IPS-18a (cell line): Measurements from ENCODE around the gene ITGA4.

Source experiments
- H3K27ac ChIP-seq: one replicate; pipeline ENCODE4 v1.5.1; 2013; ENCODE audit warnings: low read length
- H3K27me3 ChIP-seq: one replicate; pipeline ENCODE4 v1.6.1; 2013; ENCODE audit warnings: mild to moderate bottlenecking, low read length; ENCODE audit not compliant: control insufficient read depth, insufficient read depth
- H3K36me3 ChIP-seq: one replicate; pipeline ENCODE4 v1.6.1; 2013; ENCODE audit warnings: low read depth, low read length; ENCODE audit not compliant: control insufficient read depth
- H3K4me1 ChIP-seq: one replicate; pipeline ENCODE4 v1.6.1; 2013; ENCODE audit warnings: low read depth, low read length; ENCODE audit not compliant: control insufficient read depth
- H3K4me3 ChIP-seq: one replicate; pipeline ENCODE4 v1.5.1; 2013; ENCODE audit warnings: low read length
- H3K9ac ChIP-seq: one replicate; pipeline ENCODE4 v1.6.1; 2013; ENCODE audit warnings: mild to moderate bottlenecking, low read length, moderate library complexity
- H3K9me3 ChIP-seq: one replicate; pipeline ENCODE4 v1.6.1; 2013; ENCODE audit warnings: low read depth, low read length; ENCODE audit not compliant: control insufficient read depth

Gene ITGA4

GRCh38 chr2:181472990-181473389, 15.8 kb downstream of the ITGA4 start:
- H3K9me3 ChIP-seq, result no peaks in the 10 kb centered on the region
- H3K36me3 ChIP-seq, result no peaks in the 10 kb centered on the region
- H3K4me1 ChIP-seq, result peaks cover 6% of the 10 kb centered on the region
- H3K4me3 ChIP-seq, result no peak overlapping the region
- no peak overlapping the region for H3K27ac ChIP-seq
- H3K27me3 ChIP-seq, result no peaks in the 10 kb centered on the region
- no peak overlapping the region for H3K9ac ChIP-seq

DNA sequence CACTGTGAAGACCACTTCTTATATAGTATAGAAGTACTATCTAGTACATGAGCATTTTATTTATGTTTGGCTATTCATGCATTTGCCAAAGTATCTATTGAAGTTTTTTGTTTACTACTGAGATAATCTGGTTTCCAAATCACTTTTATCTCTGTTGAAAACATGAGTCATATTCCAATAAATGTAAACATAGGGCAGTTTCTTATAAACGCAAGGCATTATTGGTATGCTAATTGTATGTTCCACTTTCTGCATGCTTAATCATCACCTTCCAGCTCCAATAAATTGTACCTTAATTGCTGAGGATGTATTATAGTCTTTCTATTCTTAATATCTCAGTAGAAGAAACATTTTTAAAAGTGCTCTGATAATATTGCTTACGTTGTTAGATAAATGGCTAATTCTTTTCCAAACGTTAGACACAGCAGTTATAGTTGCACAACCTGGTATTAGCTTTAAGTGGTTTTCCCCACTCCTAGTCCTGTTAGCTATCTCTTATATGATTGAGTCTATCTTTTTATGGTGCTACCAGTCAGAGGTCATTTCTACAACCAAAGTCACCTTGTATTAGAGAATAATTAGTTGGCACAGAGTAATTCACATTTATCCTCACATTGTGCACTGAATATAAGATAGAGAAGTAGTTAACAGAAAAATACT, 17.2 kb downstream of the ITGA4 start:
- H3K9me3 ChIP-seq, result no peaks in the 10 kb centered on the region
- no peaks in the 10 kb centered on the region for H3K36me3 ChIP-seq
- no peaks in the 10 kb centered on the region for H3K27me3 ChIP-seq
- H3K9ac ChIP-seq, result no peak overlapping the region
- no peaks in the 10 kb centered on the region for H3K4me1 ChIP-seq
- no peak overlapping the region for H3K4me3 ChIP-seq
- H3K27ac ChIP-seq, result no peak overlapping the region

GRCh38 chr2:181483211-181483610, 26.0 kb downstream of the ITGA4 start:
- Histone ChIP-seq H3K9ac (no peak overlapping the region), H3K27me3 (no peaks in the 10 kb centered on the region), H3K4me1 (no peaks in the 10 kb centered on the region), H3K36me3 (no peaks in the 10 kb centered on the region), H3K4me3 (no peak overlapping the region), H3K27ac (no peak overlapping the region), H3K9me3 (no peaks in the 10 kb centered on the region)

GRCh38 chr2:181483876-181484275, 26.7 kb downstream of the ITGA4 start:
- Histone ChIP-seq H3K27me3 (no peaks in the 10 kb centered on the region), H3K4me1 (no peaks in the 10 kb centered on the region), H3K9ac (no peak overlapping the region), H3K4me3 (no peak overlapping the region), H3K9me3 (no peaks in the 10 kb centered on the region), H3K36me3 (no peaks in the 10 kb centered on the region), H3K27ac (no peak overlapping the region)

- H3K27ac ChIP-seq, result no peak overlapping the region
- H3K27me3 ChIP-seq, result no peaks in the 10 kb centered on the region
- H3K4me3 ChIP-seq, result no peak overlapping the region
- H3K36me3 ChIP-seq, result no peaks in the 10 kb centered on the region
- no peaks in the 10 kb centered on the region for H3K9me3 ChIP-seq
- no peak overlapping the region for H3K9ac ChIP-seq
- no peaks in the 10 kb centered on the region for H3K4me1 ChIP-seq
Measured at GRCh38 chr2:181484851-181485637, 27.9 kb downstream of the ITGA4 start.

GRCh38 chr2:181485638-181485946, 28.4 kb downstream of the ITGA4 start:
- Histone ChIP-seq H3K9me3 (no peaks in the 10 kb centered on the region), H3K4me1 (no peaks in the 10 kb centered on the region), H3K9ac (no peak overlapping the region), H3K36me3 (no peaks in the 10 kb centered on the region), H3K27ac (no peak overlapping the region), H3K27me3 (no peaks in the 10 kb centered on the region), H3K4me3 (no peak overlapping the region)

- Histone ChIP-seq H3K27ac (no peak overlapping the region), H3K9me3 (no peaks in the 10 kb centered on the region), H3K4me3 (no peak overlapping the region), H3K36me3 (no peaks in the 10 kb centered on the region), H3K4me1 (peaks cover 6% of the 10 kb centered on the region), H3K27me3 (no peaks in the 10 kb centered on the region), H3K9ac (no peak overlapping the region)
Measured at GRCh38 chr2:181499231-181499630, 42.0 kb downstream of the ITGA4 start.

DNA sequence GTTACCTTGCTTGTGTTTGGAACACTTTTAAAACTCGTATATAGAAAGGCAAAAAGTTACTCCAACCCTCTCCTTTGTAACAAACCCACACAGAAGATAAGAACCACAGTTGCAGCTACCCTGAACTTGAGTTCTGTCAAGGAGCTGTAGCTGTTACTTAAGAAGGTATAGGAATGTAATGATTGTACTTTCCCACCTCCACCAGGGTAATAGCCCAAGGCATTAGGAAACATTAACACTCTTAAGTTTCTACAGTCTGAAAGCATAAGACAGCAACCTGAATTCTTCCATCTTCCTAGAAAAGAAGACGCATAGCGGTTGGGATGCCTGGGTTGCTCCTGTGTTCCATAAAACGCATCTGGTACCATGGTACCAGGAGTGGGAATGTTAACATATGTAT, 43.0 kb downstream of the ITGA4 start:
- peaks cover 11% of the 10 kb centered on the region for H3K4me1 ChIP-seq
- no peaks in the 10 kb centered on the region for H3K36me3 ChIP-seq
- no peak overlapping the region for H3K9ac ChIP-seq
- H3K4me3 ChIP-seq, result no peak overlapping the region
- no peaks in the 10 kb centered on the region for H3K27me3 ChIP-seq
- H3K27ac ChIP-seq, result no peak overlapping the region
- no peaks in the 10 kb centered on the region for H3K9me3 ChIP-seq

DNA sequence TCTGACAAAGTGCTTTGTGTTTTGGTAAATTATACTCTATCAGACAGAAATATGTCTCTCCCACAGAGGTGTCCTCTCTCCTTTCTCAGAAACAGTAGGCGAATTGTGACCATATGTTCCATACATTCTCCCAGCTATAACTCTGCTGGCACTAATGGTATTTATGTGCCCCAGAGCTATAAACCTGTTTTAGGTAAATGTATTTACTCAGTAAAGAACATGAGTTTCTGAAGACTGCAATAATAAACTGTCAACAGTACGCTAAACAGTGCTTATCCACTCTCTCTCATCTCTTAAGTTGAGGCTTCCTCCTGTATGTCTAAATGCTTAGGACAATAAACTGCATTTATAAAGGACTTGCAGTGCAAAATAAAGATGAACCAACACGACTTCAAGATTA, 58.5 kb downstream of the ITGA4 start:
- Histone ChIP-seq H3K4me1 (peaks cover 14% of the 10 kb centered on the region), H3K4me3 (no peak overlapping the region), H3K27me3 (no peaks in the 10 kb centered on the region), H3K9me3 (no peaks in the 10 kb centered on the region), H3K36me3 (no peaks in the 10 kb centered on the region), H3K9ac (no peak overlapping the region), H3K27ac (no peak overlapping the region)

- no peak overlapping the region for H3K9ac ChIP-seq
- peaks cover 2% of the 10 kb centered on the region for H3K4me1 ChIP-seq
- H3K27me3 ChIP-seq, result no peaks in the 10 kb centered on the region
- H3K4me3 ChIP-seq, result no peak overlapping the region
- H3K27ac ChIP-seq, result no peak overlapping the region
- no peaks in the 10 kb centered on the region for H3K9me3 ChIP-seq
- no peaks in the 10 kb centered on the region for H3K36me3 ChIP-seq
Measured at GRCh38 chr2:181516992-181517391, 59.8 kb downstream of the ITGA4 start.

GRCh38 chr2:181517685-181518301, 60.6 kb downstream of the ITGA4 start:
- Histone ChIP-seq H3K27ac (no peak overlapping the region), H3K4me3 (no peak overlapping the region), H3K4me1 (no peaks in the 10 kb centered on the region), H3K9me3 (no peaks in the 10 kb centered on the region), H3K36me3 (no peaks in the 10 kb centered on the region), H3K9ac (no peak overlapping the region), H3K27me3 (no peaks in the 10 kb centered on the region)

DNA sequence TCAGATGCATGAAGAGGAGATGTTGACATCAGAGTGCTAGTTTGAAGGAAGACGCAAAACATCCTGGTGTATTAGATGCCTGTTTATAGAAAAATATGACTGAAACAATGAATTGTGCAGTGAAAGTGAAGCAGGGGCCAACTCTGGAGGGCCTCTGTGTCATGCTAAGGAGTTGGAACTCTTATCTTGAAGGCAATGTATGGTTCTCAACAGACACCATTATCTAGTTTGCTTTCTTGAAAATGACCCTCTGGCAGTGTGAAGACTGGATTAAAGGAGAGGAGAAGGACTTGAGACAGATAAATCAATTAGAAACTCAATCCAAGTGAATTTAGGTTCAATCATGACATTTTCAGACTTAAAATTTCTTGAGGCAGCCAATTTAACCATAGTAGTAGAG, 63.1 kb downstream of the ITGA4 start:
- H3K4me1 ChIP-seq, result no peaks in the 10 kb centered on the region
- no peak overlapping the region for H3K4me3 ChIP-seq
- no peaks in the 10 kb centered on the region for H3K27me3 ChIP-seq
- H3K27ac ChIP-seq, result no peak overlapping the region
- no peaks in the 10 kb centered on the region for H3K36me3 ChIP-seq
- H3K9me3 ChIP-seq, result no peaks in the 10 kb centered on the region
- no peak overlapping the region for H3K9ac ChIP-seq
